Skeletal muscle satellite cell (primary cell): ENCODE data around the gene DIPK1C.

Experiments
- H3K27me3 ChIP-seq: 2 replicates; pipeline ENCODE4 v1.7.0; 2013; ENCODE audit warnings: low read length; ENCODE audit not compliant: control insufficient read depth, insufficient read depth
- H3K36me3 ChIP-seq: 2 replicates; pipeline ENCODE4 v1.7.0; 2013; ENCODE audit warnings: mild to moderate bottlenecking, control low read depth, low read length; ENCODE audit not compliant: insufficient read depth
- H3K4me1 ChIP-seq: 2 replicates; pipeline ENCODE4 v1.7.0; 2013; ENCODE audit warnings: low read length; ENCODE audit not compliant: control insufficient read depth, insufficient read depth
- H3K4me2 ChIP-seq: 2 replicates; pipeline ENCODE4 v1.7.0; 2013; ENCODE audit warnings: mild to moderate bottlenecking, low read length
- H3K4me3 ChIP-seq: 2 replicates; pipeline ENCODE4 v1.7.0; 2013; ENCODE audit warnings: low read length
- H3K9ac ChIP-seq: 2 replicates; pipeline ENCODE4 v1.7.0; 2013; ENCODE audit warnings: mild to moderate bottlenecking, low read depth, low read length, moderate library complexity
- H3K9me3 ChIP-seq: replicated peaks from 2 replicates; pipeline ENCODE4 v1.7.0; 2013; ENCODE audit warnings: mild to moderate bottlenecking, control low read depth, low read length

The DIPK1C gene

GRCh38 chr18:74429096-74429495, 28.0 kb downstream of the DIPK1C start:
- no peaks in the 10 kb centered on the region for H3K27me3 ChIP-seq

GRCh38 chr18:74427442-74428112, 29.5 kb downstream of the DIPK1C start:
- no peaks in the 10 kb centered on the region for H3K4me1 ChIP-seq
- peaks cover 3% of the 10 kb centered on the region for H3K9me3 ChIP-seq
- H3K4me2 ChIP-seq, result no peak overlapping the region
- no peak overlapping the region for H3K9ac ChIP-seq
- H3K36me3 ChIP-seq, result no peaks in the 10 kb centered on the region
- H3K27me3 ChIP-seq, result no peaks in the 10 kb centered on the region
- no peak overlapping the region for H3K4me3 ChIP-seq

More at GRCh38 chr18:74429096-74429495, 28.0 kb downstream of the DIPK1C start:
- H3K9ac ChIP-seq, result no peak overlapping the region
- H3K4me2 ChIP-seq, result no peak overlapping the region
- H3K36me3 ChIP-seq, result no peaks in the 10 kb centered on the region
- H3K4me1 ChIP-seq, result no peaks in the 10 kb centered on the region
- peaks cover 3% of the 10 kb centered on the region for H3K9me3 ChIP-seq
- H3K4me3 ChIP-seq, result no peak overlapping the region

GRCh38 chr18:74425876-74426275, 31.2 kb downstream of the DIPK1C start:
- no peaks in the 10 kb centered on the region for H3K27me3 ChIP-seq
- H3K9ac ChIP-seq, result no peak overlapping the region
- H3K9me3 ChIP-seq, result peaks cover 3% of the 10 kb centered on the region
- H3K36me3 ChIP-seq, result no peaks in the 10 kb centered on the region
- H3K4me3 ChIP-seq, result no peak overlapping the region
- no peaks in the 10 kb centered on the region for H3K4me1 ChIP-seq
- H3K4me2 ChIP-seq, result no peak overlapping the region

GRCh38 chr18:74425161-74425560, 31.9 kb downstream of the DIPK1C start:
- Histone ChIP-seq H3K4me3 (no peak overlapping the region), H3K9me3 (peaks cover 3% of the 10 kb centered on the region), H3K4me1 (no peaks in the 10 kb centered on the region), H3K36me3 (no peaks in the 10 kb centered on the region), H3K4me2 (no peak overlapping the region), H3K9ac (no peak overlapping the region), H3K27me3 (no peaks in the 10 kb centered on the region)

GRCh38 chr18:74422541-74422940, 34.6 kb downstream of the DIPK1C start:
- Histone ChIP-seq H3K36me3 (no peaks in the 10 kb centered on the region), H3K4me3 (no peak overlapping the region), H3K9ac (no peak overlapping the region), H3K27me3 (no peaks in the 10 kb centered on the region), H3K4me1 (no peaks in the 10 kb centered on the region), H3K9me3 (peaks cover 3% of the 10 kb centered on the region), H3K4me2 (no peak overlapping the region)

- Histone ChIP-seq H3K36me3 (no peaks in the 10 kb centered on the region), H3K27me3 (no peaks in the 10 kb centered on the region), H3K9me3 (peaks cover 3% of the 10 kb centered on the region), H3K4me2 (no peak overlapping the region), H3K4me3 (no peak overlapping the region), H3K4me1 (no peaks in the 10 kb centered on the region), H3K9ac (no peak overlapping the region)
Measured at GRCh38 chr18:74420926-74421325, 36.2 kb downstream of the DIPK1C start.

- Histone ChIP-seq H3K4me1 (no peaks in the 10 kb centered on the region), H3K36me3 (no peaks in the 10 kb centered on the region), H3K4me2 (no peak overlapping the region), H3K27me3 (no peaks in the 10 kb centered on the region), H3K9me3 (peaks cover 3% of the 10 kb centered on the region), H3K9ac (no peak overlapping the region), H3K4me3 (no peak overlapping the region)
Measured at GRCh38 chr18:74420481-74420880, 36.6 kb downstream of the DIPK1C start.

GRCh38 chr18:74419761-74420160, 37.3 kb downstream of the DIPK1C start:
- Histone ChIP-seq H3K9ac (no peak overlapping the region), H3K36me3 (no peaks in the 10 kb centered on the region), H3K4me3 (no peak overlapping the region), H3K27me3 (no peaks in the 10 kb centered on the region), H3K4me2 (no peak overlapping the region), H3K4me1 (no peaks in the 10 kb centered on the region), H3K9me3 (peaks cover 3% of the 10 kb centered on the region)

- no peak overlapping the region for H3K4me3 ChIP-seq
- no peaks in the 10 kb centered on the region for H3K27me3 ChIP-seq
- no peak overlapping the region for H3K9ac ChIP-seq
Measured at GRCh38 chr18:74418023-74418422, 39.1 kb downstream of the DIPK1C start.

GRCh38 chr18:74416124-74416523, 41.0 kb downstream of the DIPK1C start:
- H3K4me2 ChIP-seq, result no peak overlapping the region
- no peaks in the 10 kb centered on the region for H3K4me1 ChIP-seq
- no peak overlapping the region for H3K4me3 ChIP-seq
- no peaks in the 10 kb centered on the region for H3K27me3 ChIP-seq
- H3K9ac ChIP-seq, result no peak overlapping the region
- no peaks in the 10 kb centered on the region for H3K9me3 ChIP-seq
- no peaks in the 10 kb centered on the region for H3K36me3 ChIP-seq

More at GRCh38 chr18:74418023-74418422, 39.1 kb downstream of the DIPK1C start:
- Histone ChIP-seq H3K4me2 (no peak overlapping the region), H3K4me1 (no peaks in the 10 kb centered on the region), H3K36me3 (no peaks in the 10 kb centered on the region), H3K9me3 (no peaks in the 10 kb centered on the region)

GRCh38 chr18:74414953-74415515, 42.1 kb downstream of the DIPK1C start:
- Histone ChIP-seq H3K9me3 (no peaks in the 10 kb centered on the region), H3K36me3 (no peaks in the 10 kb centered on the region), H3K4me3 (no peak overlapping the region), H3K4me2 (no peak overlapping the region), H3K4me1 (no peaks in the 10 kb centered on the region), H3K27me3 (no peaks in the 10 kb centered on the region), H3K9ac (no peak overlapping the region)

- no peaks in the 10 kb centered on the region for H3K4me1 ChIP-seq
- no peaks in the 10 kb centered on the region for H3K9me3 ChIP-seq
- H3K4me2 ChIP-seq, result no peak overlapping the region
- H3K27me3 ChIP-seq, result no peaks in the 10 kb centered on the region
- no peak overlapping the region for H3K4me3 ChIP-seq
- no peaks in the 10 kb centered on the region for H3K36me3 ChIP-seq
- H3K9ac ChIP-seq, result no peak overlapping the region
Measured at GRCh38 chr18:74413836-74414235, 43.3 kb downstream of the DIPK1C start.
